NCI-H2196 (cell line): Measurements from ENCODE around the gene HIF1AN.
"Not testable (repeated sequence)": the region's sequence is repeated elsewhere in the genome, so short reads cannot be mapped to it uniquely, and the experiment has no call there.

Experiments used
- DNase-seq: peaks from one replicate; lab custom pipeline; 2025; ENCODE audit not compliant: unreplicated experiment; lab: John Stamatoyannopoulos, UW

Gene HIF1AN

DNA sequence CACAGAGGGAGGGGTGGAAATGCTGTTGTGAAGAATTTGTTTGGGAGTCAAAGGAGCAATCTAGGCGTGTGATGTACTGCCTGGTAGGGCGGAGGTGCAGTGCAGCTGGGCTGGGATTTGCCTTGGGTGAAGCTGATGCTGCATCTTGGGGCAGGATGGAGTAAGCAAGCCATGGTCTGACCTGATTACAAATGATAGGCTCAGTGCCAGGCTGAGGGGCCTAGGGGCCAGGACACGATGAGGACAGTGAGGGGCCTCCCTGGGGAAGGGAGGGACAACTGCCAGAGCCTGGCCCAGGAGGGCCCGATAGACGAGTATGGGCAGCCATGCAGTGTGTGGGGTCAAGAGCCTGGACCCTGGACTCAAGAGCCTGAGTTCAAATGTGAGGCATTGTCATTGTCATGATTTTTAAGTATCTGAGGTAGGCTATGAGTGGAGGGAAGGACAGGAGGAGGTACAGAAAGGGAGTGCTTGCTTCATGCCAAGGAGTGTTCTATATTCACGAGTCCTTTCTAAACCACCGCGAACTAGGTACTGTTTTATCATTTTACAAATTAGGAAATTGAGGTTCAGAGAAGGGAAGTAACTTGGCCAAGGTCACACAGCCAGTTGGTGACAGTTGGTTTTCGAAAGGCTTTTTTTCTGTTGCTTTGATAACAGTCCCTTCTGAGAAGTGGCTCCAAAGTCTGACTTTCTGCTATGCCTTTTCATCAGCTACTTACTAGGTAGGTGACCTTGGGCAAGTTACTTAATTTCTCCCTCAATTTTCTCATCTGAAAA, 29.7 kb downstream of the HIF1AN start:
- DNase-seq, result no peak

DNA sequence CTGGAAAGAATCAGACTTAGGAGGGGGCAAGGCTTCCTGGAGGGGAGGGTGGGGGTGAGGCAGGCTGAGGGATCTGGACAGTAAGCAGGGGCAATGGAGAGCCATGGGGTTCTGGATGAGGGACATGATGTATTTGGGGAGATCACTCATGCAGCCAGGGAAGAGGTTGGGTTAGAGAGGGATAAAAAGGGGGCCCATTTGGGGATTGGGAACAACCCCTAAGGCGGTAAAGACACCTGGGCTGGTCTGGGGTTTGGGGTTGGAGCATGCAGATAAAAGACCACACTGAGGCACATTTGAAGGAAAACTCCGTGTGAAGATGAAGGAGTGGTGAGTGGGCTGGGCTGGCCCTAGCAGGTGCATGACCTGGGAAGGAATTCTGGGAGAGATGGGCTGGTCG, 30.8 kb downstream of the HIF1AN start:
- no peak for DNase-seq

DNA sequence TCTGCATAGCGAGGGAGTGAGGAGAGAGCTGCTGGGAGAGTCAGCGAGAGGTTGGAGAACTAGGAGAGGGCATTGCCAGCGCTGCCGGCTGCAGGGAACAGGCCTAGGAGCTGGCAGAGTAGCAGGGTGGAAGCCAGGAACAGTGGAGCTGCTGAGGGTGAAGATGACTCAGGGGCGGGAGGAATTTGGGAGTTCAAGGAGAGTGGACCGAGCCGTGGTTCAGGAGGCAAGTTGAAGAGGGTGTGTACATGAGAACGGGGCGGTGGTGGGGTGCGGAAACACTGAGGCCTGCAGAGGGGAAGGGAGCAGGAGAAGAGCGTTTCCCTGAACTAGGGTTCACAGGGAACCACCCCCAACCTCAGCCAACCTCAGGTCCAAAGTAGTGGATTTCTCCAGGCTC, 31.5 kb downstream of the HIF1AN start:
- DNase-seq, result no peak

DNA sequence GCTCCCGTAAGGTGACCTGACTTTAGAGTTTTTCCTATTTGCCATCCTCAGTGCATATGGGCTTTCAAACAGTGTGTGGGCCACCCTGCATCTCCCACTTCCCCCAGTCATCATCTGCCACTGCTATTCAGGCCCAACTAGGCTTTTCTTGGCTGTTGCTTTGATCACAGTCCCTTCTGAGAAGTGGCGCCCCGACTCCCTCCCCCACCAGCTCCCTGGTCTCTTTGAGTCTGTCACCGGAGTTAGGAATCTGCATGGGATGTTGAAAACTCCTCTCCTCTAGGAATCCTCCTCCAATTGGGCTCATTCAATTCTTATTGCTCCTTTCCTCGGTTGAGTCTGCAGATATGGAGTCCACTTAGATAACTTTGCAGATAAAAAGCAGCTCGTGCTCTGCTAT, 32.1 kb downstream of the HIF1AN start:
- DNase-seq, result no peak

DNA sequence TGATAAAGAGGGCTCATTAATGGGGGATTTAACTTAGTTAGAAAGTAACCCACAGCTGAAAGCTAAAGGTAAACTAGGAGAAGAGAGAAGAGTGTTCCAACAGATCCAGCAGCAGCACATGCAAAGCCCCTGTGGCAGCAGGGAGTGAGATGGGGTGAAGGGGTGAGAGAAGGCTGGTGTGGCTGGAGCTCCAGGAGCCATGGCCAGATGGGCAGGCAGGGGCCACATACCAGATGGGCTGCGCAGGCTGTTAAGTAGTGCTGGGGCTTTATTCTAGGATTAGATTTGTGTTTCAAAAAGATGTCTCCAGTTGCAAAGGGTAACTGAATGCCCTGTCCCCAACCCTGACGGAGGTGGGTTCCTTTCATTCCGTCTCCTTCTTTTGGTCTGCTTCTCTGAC, 33.2 kb downstream of the HIF1AN start:
- no peak for DNase-seq

DNA sequence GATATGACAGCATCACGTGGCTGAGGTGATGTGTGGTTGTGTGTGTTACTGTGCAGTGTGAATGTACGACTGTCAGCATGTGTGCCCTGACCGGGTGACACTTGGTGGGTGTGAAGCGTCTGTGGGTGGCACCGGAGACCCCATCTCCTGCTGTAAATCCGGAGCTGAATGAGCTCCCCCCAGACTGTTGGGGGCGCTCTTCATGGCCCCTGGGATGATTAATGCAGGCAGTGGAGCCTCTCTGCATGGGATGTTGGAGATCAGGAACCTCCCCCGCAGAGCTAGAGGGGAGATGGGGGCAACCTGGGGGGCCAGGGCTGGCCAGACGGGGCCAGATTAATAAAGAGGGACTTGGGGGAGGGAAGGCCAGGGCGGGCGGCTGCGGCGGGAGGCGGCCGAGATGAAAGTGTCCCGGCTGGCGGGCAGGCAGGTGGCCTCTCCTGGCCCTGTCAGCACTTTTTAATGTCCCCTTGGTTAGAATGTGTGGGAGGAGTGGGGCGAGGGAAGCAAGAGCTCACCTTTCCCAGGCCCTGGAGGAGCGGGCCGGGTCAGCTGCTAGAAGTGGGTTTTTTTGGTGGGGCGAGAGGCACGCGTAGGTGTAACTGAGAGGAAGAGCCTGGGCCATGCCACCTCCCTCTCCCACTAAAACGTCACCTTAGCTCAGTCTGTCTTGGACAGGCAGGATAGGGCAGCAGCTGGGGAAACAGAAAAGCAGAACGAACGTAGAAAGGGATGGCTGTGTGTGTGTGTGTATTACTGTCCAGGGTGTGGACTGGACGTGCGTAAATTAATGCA, 34.1 kb downstream of the HIF1AN start:
- no peak for DNase-seq

DNA sequence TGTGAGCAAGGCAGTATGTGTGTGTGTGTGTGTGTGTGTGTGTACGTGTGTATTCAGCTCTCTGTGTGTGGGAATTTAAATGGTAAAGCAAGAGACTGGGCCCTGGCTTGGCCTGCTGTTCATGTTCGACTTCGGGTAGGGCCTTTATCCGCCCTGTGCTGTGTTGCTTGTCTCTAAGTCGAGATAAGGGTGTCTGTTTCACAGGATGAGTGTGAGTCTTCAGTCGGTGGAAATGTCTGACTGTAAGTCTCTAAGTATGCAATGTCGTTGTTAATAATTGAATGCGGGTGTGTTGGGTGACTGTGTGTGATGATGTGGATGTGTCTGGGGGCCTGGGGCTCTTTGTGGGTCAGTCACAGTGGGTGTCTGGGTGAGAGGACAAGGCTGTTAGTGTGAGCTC, 34.8 kb downstream of the HIF1AN start:
- DNase-seq, result no peak

DNA sequence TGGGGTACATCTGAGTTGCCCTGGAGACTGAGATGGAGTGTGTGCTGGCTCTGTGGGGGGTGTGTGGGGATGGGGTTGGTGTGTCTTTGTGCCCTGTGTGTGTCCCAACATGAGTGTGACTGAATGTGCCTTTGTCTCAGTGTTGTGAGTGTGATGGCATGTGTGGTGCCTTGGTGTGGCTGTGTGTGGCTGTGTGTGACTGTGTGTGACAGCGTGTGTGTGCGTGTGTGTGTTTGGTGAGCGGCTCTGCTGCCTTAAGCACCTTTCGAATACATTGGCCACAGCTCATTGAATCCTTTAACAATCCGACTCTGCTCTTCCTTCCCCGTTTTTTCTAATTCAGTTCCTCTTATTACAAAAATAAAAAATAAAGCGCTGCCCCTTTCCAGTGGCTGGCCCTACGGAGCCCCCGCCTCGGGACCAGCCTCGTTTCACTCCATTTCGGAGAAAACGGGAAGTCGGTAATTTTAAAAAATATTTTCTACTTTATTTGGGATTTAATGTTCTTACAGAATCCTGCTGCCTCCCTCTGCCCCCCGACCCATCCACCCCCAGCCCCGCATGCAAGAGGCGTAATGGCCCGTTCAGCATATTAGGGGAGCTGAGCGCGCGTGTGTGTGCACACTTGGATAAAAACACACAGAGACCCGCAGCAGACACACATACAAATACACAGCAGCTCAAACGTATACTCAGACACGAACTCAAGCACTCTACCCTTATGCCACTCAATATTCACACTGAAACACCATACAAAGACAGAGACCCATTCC, 35.5 kb downstream of the HIF1AN start:
- no peak for DNase-seq

DNA sequence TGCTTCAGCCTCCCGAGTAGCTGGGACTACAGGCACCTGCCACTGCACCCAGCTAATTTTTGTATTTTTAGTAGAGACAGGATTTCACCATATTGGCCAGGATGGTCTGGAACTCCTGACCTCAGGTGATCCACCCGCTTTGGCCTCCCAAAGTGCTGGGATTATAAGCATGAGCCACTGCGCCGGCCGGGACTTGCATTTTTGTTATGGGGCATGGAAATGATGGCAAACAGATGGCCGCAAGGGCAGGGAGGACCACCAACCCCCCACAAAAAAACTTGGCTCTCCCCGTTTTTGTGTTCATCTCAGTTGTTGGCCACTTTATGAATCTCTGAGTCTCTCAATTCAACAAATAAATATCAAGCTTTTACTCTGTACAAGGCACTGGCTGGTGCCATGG, 39.4 kb downstream of the HIF1AN start:
- not testable (repeated sequence) for DNase-seq

DNA sequence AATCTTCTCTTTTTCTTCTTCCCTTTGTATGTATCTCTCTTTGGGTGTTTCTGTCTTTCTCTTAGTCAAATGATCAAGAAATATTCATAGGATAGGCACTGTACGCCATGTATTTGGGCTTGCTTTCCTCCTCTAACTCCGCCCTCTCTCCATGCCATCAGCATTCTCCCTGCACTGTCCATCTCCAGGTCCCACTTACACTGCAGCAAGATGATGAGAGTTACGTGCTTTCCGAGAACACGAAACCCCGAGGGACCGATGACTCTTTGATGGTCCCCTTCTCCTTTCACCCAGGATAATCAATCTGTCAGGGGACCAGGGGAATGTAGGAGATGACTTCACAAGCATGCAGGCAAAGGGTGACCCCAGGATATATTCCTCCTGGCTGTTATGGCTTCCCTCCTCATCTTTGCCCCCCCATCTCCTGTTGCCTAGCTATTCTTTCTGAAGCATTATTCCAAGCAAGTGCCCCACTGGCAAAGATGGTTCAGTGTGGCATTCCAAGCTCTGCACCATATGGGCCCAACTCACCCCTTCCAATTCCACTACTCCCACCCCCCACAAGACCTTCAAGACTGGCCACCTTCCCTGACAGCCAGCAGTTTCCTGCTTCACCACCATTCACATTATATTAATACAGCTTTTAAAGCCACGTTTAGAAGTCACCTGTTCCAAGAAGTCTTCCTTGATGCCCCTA, 40.0 kb downstream of the HIF1AN start:
- DNase-seq, result no peak

DNA sequence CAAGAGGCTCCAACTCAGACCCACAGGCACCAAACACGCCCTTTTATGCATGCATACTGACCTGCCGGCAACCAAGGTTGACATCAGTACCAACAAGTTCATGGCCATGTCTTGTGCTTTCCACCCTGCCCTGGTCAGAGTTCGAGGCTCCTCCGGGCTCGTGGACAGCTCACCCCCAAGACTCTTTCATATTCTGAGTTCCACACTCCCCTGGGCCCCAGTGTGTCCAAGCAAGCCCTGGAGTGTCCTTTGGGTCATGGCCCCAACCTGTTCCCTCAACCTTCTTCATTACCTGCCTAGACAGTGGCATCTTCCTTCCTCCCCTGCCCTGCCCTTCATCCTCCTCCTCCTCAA, 40.5 kb downstream of the HIF1AN start:
- DNase-seq, result no peak

DNA sequence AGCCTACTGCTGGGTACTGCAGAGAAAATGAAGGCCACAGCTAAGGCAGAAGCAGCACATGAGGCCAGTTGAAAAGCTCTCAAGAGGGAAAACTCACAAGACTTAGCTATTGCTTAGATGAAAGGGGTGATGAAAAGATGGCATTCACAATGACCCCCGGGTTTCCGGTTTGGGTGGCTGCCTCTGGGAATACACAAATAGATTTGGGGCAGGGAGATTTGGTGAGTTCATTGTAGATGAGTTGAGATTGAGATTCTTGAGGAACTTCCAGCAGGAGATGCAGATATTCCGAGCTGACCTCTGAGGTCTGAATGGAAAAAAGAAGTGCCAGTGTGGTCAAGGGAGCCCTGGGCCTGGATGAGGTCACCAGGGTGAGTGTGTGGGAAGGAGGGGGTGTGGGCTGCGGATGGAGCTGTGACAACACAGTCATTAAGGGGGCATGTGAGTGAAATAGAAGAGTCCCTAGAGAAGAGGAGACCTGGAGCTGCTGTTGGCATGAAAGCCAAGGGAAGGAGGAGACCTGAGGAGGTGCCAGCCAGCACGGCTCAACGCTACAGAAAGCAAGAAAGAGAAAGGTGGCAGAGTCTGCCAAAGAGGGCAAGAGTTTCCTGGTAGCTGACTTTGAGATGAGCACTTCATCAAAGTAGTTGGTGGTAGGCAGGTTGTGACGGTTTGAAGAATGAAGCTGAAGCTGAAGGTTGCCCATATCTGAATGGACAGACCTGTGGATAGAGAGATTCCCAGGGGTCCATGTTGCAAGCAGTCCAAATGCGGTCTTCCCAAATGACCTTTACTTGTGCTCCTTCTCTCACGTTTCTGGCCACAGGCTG, 43.7 kb downstream of the HIF1AN start:
- no peak for DNase-seq

DNA sequence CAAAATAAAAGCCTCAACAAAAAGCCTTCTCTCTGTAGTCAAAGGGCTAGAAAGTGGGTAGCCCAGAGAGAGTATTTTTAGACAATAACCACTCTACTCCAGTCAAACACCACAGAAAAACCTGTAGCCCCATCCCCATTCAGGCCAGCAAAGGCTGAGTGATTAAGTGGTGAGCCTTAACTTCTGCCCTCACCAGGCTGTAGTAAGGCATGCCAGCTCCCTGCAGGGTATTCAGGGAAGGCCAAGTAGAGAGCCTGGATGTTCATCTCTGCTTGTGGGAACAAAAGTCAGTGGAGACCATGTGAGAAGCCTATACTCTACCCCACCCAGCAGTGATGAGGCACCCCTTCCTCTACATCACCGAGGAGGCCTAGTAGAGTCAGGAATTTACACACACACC, 51.2 kb downstream of the HIF1AN start:
- DNase-seq, result no peak

DNA sequence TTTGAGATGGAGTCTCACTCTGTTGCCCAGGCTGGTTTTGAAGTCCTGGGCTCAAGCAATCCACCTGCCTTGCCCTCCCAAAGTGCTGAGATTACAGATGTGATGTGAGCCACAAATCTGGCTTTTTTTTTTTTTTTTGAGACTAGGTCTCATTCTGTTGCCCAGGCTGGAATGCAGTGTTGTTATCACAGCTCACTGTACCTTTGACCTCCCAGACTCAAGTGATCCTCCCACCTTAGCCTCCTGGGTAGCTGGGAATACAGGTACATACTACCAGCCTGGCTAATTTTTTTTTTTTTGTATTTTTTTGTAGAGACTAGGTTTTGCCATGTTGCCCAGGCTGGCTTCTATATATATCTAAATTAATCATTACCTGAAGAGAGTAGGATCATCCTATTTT, 62.4 kb downstream of the HIF1AN start:
- no peak for DNase-seq

DNA sequence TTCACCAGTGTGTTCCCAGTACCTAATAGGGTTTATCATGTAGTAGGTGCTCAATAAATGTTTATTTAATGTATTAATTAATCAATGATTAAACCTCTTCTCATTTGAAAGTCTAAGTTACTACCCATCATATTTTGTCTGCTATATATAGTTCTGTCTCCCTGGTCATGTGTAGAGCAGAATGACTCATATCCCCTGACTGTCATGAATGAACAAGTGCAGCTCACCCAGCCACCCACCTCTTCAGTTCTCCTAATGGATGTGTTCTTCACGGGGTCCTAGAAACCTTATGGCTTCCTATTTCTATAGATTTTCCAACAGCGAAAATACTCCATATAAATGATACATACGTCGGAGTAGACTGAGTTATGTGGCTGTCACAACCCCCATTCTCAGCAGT, 64.5 kb downstream of the HIF1AN start:
- DNase-seq, result no peak

DNA sequence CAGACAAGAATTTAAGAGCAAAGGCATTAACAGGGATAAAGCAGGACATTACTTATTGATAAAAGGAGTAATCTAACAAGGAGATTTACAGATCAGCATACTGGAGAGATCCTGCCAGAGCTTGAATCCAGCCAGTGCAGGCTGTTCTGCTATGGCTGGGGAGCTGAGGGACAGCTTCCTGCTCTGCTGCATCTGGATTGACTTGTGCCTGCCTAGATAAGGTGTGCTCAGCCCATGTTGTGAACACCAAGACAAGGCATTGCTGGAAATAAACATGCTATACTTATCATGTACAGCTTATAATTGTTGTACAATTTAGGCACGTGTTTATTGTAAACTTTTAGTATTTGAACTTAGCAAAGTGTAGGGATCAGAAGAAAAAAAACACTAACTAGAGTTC, 71.7 kb downstream of the HIF1AN start:
- no peak for DNase-seq
